Measurements from ENCODE around the gene STK16. TPM values are rescaled to one million over a fixed set of nuclear protein-coding genes. Genes with fewer than 3 reads are reported as not detected.

Gene STK16
- total RNA-seq, 1 donor from 2014 or later = 16.3 TPM

DNA sequence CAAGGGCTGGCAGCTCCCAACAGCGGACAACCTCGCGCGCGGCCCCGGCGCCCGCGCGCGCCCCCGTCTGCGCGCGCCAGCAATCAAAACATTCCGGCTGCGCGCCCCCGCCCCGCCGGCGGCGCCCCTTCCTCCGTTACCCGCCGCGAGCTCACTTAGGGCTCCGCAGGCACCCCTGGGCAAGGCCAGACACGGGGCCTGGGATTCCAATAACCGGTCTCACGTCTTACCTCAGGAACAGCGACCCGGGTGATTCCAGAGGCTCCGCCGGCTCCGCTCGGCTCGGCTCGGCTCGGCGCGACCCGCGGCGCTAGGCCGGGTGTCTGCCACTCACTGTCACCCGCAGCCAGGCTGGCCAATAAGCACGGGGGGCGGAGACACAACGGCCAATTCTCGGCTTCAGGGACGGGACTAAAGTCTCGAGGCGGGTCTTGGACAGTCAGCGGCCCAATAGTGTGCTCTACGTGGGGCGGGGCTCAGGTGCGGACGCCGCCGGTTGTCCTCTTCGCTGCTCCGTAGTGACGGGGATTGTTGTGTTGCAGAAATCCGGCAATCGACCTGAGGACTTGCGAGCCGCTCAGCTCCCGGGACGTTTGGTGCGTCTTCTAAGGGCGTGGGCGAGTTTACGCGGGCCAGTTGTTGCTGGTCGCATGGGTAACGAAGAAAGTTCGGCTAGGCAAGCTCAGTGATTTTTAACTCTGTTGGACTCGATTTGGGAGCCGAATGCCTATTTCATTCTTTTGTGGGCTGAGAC, 15.8 kb upstream of the STK16 start, which contains the start of the genes ANKZF1 and ATG9A:
TSS of gene ANKZF1 (plus strand) at position 502 of the 754 bp plus-strand sequence. CDS start 452 bp downstream, outside the sequence.
TSS of gene ATG9A (minus strand) at position 332 of the 754 bp plus-strand sequence. CDS start 1,612 bp downstream, outside the sequence.
- intact Hi-C loops (cut with DNase I) = loop anchor here (1.0 to 5.0 kb wide), 3 partner anchors 11 to 68 kb away; partner anchors contain the start of genes ABCB6, GLB1L and STK16
- peak; percentile 100 for DNase-seq (ENCODE audit: low spot score)

DNA sequence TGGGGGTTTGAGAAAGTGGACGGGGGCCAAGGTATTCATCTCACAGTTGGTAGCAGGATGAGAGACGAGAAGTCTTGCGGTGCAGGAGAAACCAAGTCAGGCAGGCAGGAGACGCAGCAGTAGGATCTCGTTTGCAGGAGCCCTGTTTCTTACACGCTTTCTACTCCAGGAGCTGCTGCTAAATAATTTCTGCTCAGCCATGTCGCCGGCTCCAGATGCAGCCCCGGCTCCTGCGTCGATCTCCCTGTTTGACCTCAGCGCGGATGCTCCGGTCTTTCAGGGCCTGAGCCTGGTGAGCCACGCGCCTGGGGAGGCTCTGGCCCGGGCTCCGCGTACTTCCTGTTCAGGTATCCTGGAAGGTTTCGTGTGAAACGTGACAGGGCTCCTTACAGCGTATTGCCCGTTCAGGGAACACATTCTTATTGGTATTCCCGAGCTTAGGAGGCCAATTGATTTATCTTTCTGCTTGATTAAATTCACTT, 15.2 kb upstream of the STK16 start:
- DNase-seq (ENCODE audit: low spot score) = peak; percentile 84
- intact Hi-C loops (cut with DNase I) = no loop called here

- intact Hi-C loops (cut with DNase I) = no loop called here
Measured at GRCh38 chr2:219234331-219234730, 10.9 kb upstream of the STK16 start.

DNA sequence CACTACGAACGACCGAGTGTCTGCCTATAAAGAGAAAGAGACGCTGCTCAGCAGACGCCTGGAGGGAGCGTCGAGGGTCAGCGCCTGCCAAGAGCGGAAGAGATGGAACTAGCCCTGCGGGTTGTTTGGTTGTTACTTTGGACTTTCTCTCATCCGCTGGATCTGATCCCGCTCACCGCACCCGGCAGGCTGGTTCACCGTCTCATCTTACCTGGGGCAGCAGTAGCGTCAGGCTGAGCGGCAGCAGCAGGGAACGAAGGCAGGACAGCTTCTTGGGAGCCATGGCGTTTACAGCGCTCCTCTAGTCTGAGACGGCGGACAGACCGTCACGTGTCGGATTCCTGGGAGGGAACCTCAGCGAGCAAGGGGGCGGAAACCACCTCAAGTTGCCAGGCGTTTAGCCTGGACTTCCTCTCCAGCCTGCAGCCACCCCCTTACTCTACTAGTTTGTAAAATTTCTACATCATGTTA, 2.0 kb upstream of the STK16 start:
- intact Hi-C loops (cut with DNase I) = no loop called here
- DNase-seq (ENCODE audit: low spot score) = no peak

More at GRCh38 chr2:219234331-219234730, 10.9 kb upstream of the STK16 start:
- no peak for DNase-seq (ENCODE audit: low spot score)

- intact Hi-C loops (cut with DNase I) = loop anchor here (1.0 to 5.0 kb wide), 3 partner anchors 16 to 48 kb away; partner anchors contain the start of genes ANKZF1, ATG9A and ZFAND2B
Measured at GRCh38 chr2:219244789-219245147, 511 bp upstream of the STK16 start.

DNA sequence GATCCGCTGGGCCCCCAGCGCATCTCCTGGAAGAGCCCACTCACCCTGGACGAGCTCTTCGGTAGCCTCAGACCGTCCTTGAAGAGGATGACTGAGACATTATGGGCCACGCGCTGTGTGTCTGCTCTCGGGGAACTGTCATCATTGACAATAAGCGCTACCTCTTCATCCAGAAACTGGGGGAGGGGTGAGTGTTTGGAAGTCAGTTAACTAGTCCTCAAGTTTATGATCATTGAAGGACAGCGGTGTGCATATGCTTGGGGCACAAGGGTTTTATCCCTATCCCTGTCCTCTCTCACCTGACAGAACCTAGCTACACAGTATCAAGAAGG, 586 bp downstream of the STK16 start:
- DNase-seq (ENCODE audit: low spot score) = no peak
- intact Hi-C loops (cut with DNase I) = loop anchor here (1.0 to 5.0 kb wide), 3 partner anchors 17 to 46 kb away; partner anchors contain the start of genes ANKZF1, ATG9A and ZFAND2B

More at GRCh38 chr2:219244789-219245147, 511 bp upstream of the STK16 start:
- no peak for DNase-seq (ENCODE audit: low spot score)

DNA sequence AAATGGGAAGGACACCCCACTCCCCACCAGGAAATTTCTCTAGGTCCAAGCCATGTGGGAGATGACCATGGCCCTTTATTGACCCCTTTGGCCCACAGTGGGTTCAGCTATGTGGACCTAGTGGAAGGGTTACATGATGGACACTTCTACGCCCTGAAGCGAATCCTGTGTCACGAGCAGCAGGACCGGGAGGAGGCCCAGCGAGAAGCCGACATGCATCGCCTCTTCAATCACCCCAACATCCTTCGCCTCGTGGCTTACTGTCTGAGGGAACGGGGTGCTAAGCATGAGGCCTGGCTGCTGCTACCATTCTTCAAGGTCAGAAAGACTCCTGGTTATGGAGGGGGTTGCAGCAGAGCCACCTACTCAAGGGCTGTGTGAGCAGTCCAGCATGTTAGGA, 1.3 kb downstream of the STK16 start:
- no peak for DNase-seq (ENCODE audit: low spot score)
- intact Hi-C loops (cut with DNase I) = loop anchor here (5.0 kb wide), 1 partner anchor 46 kb away; no protein-coding TSS in a partner anchor

DNA sequence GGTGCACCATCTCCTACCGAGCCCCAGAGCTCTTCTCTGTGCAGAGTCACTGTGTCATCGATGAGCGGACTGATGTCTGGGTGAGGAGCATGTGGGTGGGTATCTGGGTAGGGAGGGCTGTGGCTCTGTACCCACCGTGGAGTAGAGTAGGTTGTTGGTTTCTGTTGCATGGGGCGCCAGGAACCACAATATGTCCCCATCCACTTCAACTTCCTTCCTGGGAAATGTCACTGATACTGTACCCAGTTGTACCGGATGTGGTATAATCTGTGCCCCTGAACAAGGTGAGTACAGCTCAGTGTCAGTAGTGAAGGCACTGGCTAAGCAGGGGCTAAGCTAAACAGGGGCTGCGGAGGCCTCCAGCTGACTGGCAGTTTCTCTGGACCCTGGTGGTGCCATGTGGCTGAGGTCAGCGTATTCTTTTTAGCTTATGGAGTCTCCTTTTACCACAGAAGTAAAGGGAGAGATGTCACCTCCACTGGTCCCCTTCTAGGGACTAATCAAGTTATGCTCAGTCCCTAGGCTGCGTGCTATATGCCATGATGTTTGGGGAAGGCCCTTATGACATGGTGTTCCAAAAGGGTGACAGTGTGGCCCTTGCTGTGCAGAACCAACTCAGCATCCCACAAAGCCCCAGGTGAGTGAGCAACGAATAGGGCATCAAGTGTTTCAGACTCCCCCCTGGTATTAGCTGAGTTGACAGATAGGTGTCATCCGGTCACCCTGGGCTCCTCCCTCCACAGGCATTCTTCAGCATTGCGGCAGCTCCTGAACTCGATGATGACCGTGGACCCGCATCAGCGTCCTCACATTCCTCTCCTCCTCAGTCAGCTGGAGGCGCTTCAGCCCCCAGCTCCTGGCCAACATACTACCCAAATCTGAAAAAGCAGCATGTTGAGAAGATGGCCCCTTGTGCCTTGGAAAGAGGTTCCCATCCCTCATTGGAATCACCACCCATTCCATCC, 2.7 kb downstream of the STK16 start:
- no peak for DNase-seq (ENCODE audit: low spot score)
- intact Hi-C loops (cut with DNase I) = loop anchor here (5.0 kb wide), 1 partner anchor 44 kb away; no protein-coding TSS in a partner anchor

GRCh38 chr2:219248845-219249202, 3.5 kb downstream of the STK16 start:
- intact Hi-C loops (cut with DNase I) = loop anchor here (5.0 kb wide), 1 partner anchor 43 kb away; no protein-coding TSS in a partner anchor
- no peak for DNase-seq (ENCODE audit: low spot score)

DNA sequence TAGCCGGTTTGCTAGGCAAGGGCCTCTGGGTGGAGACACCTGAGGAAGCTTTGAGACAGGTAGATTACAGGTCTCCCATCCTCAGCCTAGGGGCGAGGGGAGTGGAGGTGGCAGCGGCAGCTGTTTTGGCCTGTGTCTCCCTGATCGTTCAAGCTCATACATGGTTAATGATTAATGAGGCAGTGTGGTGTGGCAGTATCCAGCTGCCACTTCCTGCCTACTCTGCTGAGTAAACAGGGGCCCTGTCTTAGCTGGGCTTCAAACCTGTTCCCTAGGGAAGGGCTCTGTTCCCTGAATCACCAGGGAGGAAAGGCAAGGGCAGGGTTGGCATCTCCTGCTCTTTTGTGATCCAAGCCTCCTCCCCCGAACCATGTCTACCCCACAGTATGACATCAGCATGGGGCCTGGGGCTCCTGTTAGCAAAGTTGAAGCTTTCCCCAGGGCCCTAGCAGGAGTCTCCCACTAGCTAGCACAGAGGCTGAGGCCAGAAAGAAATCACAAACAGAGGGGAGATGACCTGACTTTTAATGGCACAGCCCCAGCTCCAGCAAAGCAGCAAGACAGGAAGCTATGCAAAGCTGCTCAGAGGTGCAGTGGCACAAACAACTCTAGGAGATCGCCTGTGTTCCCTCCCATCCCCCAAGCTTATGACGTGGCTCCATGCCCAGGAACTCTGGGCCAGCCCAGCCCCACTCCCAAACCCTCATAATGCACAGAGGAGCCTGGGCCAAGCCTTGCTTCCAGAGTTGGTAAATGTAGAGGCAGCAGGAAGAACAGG, 4.1 kb downstream of the STK16 start:
- peak; percentile 91 for DNase-seq (ENCODE audit: low spot score)
- intact Hi-C loops (cut with DNase I) = loop anchor here (5.0 kb wide), 1 partner anchor 43 kb away; no protein-coding TSS in a partner anchor

DNA sequence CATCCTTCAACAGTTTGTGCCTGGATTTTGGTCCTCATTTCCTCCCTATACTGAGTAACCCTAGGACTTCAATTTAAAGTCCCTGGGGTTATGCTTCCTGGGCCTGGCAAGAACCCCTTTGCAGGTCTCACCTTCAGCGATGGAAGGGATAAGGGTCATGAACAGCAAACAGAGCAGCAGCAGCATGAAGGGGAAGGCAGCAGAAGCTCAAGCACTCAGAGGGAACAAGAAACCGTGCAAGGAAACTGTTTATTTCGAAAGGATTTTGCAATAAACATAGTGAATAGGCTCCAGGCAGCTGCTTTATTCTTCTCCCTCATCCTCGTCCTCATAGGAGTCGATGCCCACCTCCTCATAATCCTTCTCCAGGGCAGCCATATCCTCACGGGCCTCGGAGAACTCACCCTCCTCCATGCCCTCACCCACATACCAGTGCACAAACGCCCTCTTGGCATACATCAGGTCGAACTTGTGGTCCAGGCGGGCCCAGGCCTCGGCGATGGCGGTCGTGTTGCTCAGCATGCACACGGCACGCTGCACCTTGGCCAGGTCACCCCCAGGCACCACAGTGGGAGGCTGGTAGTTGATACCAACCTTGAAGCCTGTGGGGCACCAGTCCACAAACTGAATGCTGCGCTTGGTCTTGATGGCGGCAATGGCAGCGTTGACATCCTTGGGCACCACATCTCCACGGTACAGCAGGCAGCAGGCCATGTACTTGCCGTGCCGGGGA, 4.9 kb downstream of the STK16 start:
- intact Hi-C loops (cut with DNase I) = no loop called here
- DNase-seq (ENCODE audit: low spot score) = no peak

- intact Hi-C loops (cut with DNase I) = loop anchor here (2.0 kb wide), 2 partner anchors 27 to 35 kb away; partner anchors contain the start of gene DNAJB2
Measured at GRCh38 chr2:219251656-219252055, 6.4 kb downstream of the STK16 start.

GRCh38 chr2:219252084-219252483, 6.8 kb downstream of the STK16 start:
- DNase-seq (ENCODE audit: low spot score) = no peak
- intact Hi-C loops (cut with DNase I) = loop anchor here (2.0 kb wide), 2 partner anchors 27 to 35 kb away; partner anchors contain the start of gene DNAJB2

More at GRCh38 chr2:219251656-219252055, 6.4 kb downstream of the STK16 start:
- no peak for DNase-seq (ENCODE audit: low spot score)

GRCh38 chr2:219252570-219252899, 7.3 kb downstream of the STK16 start:
- no peak for DNase-seq (ENCODE audit: low spot score)
- intact Hi-C loops (cut with DNase I) = loop anchor here (2.0 kb wide), 2 partner anchors 26 to 36 kb away; partner anchors contain the start of gene DNAJB2

DNA sequence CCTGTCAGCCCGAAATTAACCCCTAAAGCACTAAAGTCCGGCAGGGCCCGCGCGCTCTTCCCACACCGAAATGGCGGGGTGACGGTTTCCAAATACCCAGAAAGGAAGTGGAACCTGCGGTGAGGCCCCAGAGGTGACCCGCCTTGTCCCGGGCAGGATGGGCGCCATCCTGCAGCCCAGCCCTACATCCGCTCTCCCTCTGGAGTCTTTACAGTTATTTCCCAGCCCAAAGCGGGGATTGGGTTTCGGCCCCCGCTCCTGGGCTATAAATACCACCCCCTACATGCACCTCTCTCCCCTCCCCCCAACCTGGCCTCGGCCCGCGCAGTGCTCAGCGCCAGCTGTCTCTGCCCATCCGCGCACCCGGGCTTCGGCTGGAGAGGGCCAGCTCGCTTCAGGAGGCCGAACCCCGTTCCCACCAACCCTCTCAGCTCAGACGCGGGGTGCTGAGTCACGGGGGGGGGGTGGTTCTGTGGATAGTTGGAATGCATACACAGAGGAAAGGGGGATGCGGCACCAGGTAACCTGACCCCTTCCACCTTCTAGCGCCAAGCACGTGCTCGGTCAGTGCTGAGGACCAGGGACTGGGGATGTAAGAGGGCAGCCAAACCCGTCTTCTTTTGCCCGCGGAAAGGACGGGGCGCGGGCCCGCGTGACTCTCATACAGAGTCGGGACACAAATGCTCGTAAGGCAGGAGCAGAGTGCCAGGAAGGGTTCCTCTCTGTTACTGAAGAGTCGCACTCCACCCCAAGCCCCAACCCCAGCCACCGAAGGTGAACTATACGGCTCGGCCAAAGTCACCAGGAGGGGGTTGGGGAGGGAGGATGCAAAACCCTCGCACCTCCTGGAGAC, 7.8 kb downstream of the STK16 start, which contains the start of gene TUBA4B:
TSS of gene TUBA4B (plus strand) at position 344 of the 853 bp plus-strand sequence. CDS start at position 509, 165 bp downstream.
- intact Hi-C loops (cut with DNase I) = loop anchor here (2.0 kb wide), 2 partner anchors 26 to 36 kb away; partner anchors contain the start of gene DNAJB2
- peak; percentile 82 for DNase-seq (ENCODE audit: low spot score)

DNA sequence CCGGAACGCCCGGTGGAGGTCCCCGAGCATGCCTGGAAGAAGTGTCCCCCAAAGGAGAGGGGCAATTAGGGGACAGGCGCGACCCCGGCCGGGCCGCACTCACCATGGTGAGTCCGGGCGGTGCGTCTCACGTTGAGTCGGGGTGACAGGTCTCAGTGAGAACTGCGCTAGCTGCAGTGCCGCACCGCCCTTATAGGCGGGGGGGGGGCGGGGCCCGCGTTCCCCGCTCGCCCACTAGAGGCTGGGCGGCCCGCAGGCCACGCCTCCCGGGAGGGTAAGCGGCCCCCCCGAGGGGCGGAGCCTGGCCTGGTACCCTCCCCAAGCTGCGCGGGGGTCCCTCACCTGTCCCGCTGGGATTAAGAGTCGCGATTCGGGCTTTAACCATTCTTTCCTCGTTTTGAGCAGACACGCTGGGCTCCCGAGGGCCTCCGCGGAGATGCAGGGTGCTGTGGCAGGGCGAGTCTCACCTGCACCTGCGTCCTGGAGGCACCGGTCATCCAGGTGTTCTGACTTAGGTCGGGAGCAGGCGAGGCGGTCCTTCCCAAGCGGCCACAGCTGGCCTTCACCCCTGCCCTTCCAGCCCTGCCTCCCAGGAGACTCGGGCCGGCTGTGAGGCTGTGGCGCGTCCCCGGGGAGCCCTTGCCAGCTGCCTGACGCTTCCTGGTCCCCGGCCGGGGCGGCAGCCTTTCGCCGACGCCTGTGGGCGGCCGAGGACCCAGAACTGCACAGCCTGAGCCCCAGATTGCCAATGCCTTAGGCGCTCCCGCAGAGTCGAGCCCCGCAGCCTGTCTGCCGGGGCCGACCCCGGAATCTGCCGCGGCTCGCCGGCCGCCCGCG, 8.7 kb downstream of the STK16 start, which contains the start of gene TUBA4A:
TSS of gene TUBA4A (minus strand) at position 166 of the 837 bp plus-strand sequence. CDS start at position 106, 60 bp downstream.
- intact Hi-C loops (cut with DNase I) = loop anchor here (2.0 kb wide), 2 partner anchors 25 to 37 kb away; partner anchors contain the start of gene DNAJB2
- peak; percentile 95 for DNase-seq (ENCODE audit: low spot score)
